GM19099 (cell line): ENCODE results near the gene AGXT.

Experiments
- POLR2A ChIP-seq: IDR thresholded peaks from 3 replicates; pipeline ENCODE4 v1.6.1; 2011; ENCODE audit warnings: low read depth; ENCODE audit not compliant: insufficient read length; ENCODE audit errors: extremely low read depth

AGXT gene

GRCh38 chr2:240917009-240917683 is 48.5 kb downstream of the AGXT start:
- TF ChIP-seq POLR2A: no peak

DNA sequence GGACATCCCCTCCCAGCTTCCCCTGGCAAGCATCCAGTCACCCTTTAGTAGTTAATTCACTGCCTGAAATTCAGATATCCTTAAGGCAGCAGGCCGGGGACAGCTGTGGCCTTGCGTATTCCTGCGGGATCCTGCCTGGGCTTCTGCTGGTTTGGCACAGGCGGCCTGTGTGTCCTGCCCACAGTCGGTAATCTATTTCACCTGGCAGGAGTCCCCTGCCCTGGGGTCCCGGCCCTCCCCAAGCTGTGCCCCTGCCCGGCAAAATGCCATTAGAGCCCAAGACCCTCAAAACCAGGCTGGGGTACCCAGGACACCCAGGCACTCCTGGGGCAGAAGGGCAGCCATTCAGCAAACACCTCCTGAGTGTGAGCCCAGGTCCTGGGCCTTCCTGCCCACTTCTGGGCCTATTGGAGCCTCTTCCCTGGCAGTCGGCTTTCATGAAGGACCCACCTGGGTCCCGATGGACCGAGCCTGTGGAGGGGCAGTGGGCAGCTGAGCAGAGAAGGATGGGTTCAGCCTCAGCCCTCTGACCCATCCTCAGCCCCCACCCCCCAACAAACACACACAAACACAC is 49.1 kb downstream of the AGXT start:
- TF ChIP-seq POLR2A: no peak

GRCh38 chr2:240918258-240919091 is 49.9 kb downstream of the AGXT start:
- no peak for TF ChIP-seq POLR2A

GRCh38 chr2:240919161-240919781 is 50.6 kb downstream of the AGXT start:
- TF ChIP-seq POLR2A: no peak

GRCh38 chr2:240919786-240920782 is 51.5 kb downstream of the AGXT start:
- TF ChIP-seq POLR2A: no peak

DNA sequence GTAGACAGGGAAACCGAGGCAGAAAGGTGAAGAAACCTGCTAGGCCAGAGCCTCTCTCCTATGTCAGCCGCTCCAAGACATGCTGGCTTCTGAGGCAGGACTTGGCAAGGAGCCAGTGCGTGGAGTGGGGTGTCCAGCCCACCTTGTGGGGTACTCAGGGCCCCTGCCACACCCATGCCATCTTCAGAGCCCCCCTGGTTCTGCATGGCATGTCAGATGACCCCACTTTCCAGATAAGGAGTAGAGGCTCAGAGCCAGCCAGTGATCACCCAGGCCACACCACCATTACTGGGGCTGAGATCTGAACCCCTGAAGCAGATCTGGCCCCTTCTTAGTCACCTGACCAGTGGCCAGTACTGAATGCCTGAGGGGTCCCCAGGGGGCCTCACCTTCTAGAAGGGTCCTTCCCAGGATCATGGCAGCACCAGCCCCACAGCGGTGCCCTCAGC is 52.2 kb downstream of the AGXT start:
- no peak for TF ChIP-seq POLR2A

DNA sequence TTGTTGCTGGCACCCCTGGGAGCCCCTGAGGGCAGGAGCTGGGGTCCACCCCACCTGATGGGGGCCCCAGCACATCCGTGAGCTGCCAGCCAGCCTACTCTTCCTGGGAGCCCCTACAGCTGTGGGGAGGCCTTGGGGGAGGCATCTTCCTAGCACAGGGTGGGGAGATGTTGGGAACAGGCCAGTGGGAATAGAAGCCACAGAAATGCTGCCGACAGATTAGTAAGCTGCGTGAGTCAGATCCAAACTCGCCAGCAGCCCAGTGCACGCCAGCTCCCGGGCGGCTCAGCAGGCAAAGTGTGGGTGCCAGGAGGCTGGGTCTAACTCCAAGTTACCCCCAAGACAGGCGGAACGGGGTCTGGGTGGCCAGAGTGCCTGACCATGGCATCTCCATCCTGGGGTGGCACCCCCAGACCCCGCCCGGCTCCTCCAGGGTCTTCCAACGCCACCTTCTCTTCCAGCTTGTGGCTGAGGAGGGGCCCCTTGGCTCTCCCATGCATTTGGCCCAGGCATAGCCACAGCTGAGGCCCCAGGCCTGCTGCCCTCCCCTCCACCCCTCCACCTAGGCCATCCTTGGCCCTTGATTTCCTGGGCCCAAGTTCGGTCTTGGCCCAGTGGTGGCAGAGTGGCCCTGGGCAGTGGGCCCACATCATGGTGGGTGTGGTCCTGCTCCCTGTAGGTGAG is 52.8 kb downstream of the AGXT start:
- TF ChIP-seq POLR2A: no peak

DNA sequence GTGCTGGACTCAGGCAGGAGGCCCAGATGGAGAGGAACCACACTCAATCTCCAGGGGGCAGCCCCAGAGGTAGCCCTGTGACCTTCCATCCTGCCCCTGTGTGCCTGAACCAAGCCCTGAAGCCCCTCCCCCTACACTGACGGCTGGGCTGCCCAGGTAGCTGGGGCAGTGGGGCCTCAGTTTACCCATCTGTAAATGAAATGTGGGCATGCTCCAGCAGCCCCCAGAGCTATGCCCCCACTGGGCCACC is 53.3 kb downstream of the AGXT start:
- no peak for TF ChIP-seq POLR2A

- TF ChIP-seq POLR2A: no peak
Observed at GRCh38 chr2:240922245-240922981, 53.8 kb downstream of the AGXT start.

DNA sequence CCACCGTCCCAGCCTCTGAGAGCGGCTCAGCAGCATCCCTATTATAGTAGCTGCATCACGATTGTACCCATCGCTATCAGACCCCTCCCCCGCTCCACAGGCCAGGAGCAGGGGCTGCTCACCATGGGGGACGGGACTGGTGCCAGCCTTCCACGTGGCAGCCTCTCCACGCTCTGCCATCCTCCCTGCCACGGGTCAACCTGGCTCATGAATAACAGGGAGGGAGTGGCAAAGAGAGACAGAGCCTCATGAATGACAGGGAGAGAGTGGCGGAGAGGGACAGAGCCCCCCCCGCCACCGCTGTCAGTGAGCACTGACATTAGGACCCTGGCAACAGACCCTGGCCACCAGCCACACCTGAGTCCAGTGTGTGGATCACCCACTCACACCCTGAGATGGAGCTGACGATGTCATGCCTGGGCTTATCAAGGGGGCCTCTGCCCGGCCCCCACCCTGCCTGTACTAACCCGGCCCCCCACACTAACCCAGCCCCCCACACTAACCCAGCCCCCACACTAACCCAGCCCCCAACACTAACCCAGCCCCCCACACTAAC is 54.4 kb downstream of the AGXT start:
- no peak for TF ChIP-seq POLR2A

- TF ChIP-seq POLR2A: no peak
Observed at GRCh38 chr2:240925191-240925567, 56.6 kb downstream of the AGXT start.

- TF ChIP-seq POLR2A: no peak
Observed at GRCh38 chr2:240925568-240926515, 57.2 kb downstream of the AGXT start.
